ENCODE results near the gene RFT1.

The RFT1 gene

DNA sequence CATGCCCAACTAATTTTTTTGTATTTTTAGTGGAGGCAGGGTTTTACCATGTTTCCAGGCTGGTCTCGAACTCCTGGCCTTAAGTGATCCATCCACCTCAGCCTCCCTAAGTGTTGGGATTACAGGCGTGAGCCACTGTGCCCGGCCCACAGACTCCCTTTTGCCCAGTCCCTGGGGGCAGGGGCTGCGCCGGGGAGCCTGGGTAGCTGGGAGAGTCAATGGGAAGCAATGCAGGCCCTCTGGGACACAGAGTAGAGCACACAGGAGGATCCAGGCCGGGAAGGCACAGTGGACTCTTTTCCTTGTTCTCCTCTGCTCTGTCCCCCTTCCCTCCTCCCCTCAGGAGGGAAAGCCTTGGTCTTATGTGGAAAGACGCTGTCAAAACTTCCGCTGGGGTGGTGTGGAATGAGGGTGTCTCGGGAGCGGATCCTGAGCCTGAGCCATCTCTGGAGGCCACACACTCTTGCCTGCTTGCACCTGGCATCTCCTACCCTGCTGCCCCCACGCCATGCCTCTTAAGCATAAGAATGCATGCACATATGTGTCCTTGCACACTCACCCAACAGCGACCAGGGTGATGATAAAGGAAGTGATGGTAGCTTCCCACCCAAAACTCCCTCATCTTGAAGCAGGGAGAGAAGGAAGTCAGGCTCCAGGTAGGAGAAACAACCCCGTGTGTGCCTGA lies 18.9 kb upstream of the RFT1 start:
- DNase-seq: no peak

DNA sequence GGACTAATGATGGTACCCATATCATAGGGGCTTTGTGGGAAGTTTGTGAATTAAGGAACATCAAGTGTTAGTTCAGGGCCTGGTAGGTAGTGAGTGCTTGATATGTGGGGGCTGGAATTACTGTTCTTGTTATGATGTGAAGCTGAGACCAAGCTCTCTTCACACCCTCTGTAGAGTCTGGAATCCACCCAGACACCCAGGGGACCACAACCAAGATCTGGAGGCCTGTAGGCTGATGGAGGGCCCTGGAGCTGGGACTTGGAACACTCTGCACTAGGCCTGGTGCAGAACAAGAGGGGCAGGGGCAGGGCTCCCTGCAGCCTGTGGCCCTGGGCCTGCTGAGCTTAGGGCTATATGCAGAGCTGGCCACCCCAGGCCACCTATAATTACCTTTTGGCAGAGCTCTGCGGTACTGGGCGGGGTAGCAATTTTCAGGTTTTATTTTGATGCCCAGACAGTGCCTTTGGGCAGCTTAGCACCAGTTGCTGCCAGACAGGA lies 17.7 kb upstream of the RFT1 start:
- no peak for DNase-seq

DNA sequence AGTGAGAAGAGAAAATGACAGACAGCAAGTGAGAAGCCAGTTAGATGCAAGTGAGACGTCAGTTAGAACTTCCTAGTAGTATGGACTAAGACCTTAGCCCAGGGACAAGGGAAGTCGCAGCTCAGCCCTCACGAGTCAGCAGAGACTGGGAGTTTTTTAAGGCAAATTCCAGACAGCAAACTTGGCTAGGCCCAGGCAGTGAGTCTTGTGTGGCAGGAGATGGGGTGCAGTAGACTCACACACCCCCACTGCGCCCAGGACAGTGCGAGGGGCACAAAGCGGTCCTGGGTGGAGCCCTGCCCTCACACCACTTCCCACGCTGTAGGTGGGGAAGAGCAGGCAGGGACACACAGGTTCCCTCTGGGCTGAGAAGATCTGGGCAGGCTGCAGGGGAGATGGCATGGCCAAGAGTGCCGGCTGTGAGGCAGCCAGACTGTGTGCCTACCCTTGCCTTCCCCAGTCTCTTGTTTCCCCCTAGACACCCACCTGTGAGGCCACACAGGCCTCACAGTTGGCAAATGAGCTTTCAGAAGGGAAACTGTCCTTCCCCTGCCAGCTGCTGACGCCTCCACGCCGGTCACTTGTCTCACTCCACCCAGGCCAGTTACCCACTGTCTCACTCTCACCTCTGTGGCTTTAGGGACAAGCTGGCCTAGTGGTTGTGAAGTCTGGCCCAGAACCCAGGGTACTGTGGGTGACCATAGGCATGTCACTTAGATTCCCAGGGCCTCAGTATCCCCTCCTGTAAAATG lies 17.1 kb upstream of the RFT1 start:
- DNase-seq: no peak

DNA sequence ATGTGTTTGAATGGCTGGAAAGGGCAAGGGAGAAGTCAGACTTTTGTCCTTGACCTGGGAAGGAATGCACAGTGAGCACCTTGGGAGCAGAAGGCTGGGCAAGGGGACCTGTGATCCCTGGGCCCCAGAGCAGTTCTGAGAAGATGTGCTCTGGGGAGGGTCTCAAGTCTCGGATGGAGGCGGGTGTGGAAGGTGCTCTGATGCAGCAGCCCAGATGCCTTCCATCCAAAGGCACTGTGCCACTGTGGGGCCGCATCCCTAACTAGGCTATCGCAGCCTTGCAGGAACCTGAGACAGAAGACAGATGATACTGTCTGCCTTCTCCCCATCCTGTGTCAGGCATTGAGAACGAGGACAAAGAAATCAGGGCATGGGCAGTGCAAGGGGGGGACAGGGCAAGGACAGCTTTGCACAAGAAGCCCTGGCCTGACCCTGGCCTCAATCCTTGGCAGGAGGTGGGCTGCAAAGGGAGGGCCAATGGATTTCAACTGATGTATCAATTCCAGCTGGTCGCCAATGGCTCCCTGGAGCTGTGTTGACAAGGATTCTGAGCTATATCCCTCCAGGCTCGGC lies 16.2 kb upstream of the RFT1 start:
- DNase-seq: no peak

DNA sequence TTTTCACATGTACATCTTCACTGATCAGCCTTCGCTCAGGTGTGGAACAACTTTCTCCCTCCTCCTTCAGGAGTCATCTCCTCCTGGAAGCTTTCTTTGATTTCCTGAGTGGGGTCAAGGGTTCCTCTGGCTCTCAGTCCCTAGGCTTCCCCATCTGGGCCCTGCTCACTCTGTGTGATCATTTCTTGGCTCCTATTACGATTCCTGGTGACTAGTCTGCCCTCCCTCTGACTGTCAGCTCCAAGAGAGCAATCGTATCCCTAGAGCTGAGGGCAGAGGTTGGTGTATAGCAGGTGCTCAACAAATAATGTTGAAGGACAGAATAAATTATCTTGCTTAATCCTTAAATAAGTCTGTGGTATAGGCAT lies 15.5 kb upstream of the RFT1 start:
- DNase-seq: no peak

DNA sequence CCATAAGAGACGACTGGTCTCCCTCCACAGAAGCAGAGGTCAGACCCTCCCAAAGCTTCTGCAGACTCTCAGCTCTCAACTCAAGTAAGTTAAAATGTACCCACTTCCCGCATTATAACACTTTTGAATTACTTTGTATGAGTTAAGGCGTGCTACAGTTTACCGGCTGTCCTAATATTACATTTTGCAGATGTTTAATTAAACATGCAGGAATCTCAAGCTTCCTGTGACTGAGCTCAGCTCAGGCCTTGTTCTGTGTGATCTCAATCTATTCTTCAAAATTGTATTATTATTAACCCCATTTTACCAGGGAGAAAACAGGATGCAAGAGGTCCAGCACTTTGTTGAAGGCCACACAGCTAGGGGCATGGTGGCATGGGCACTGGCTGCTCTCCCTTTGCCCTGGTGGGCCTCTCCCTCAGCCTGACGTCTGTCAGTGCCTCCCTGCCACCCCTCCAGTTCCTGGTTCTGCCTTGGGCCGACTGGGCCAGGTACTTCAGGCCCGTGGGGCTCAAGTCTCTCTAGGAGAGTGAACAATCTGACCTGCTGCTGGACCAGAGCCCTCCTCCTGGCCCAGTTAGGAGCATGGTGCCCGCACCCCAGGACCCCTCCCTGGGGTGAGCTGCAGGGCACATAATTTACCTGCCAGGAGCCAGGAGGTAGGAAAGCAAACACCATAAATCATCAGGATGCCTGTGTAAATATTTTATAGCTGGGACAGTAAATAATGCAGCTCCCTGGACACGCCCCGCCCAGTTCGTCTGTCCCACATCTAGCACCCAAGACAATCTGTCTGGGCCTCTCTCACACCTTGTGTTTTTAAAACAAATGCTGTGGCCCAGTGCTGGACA lies 14.9 kb upstream of the RFT1 start:
- no peak for DNase-seq

DNA sequence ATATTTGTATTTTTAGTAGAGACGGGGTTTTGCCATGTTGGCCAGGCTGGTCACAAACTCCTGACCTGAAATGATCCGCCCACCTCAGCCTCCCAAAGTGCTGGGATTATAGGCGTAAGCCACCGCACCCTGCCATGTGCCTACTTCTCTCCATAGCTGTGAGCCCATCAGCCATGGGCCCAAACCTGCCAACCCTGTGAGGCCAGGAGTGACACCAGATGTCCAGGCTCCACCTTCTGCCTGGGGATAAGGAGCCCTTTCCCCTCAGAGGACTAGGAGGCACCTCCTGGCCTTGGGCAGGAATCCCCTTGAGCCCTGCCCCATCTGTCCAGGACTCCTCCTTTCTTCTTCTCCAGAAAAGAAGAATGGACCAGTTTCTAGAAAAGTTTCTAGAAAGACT lies 14.2 kb upstream of the RFT1 start:
- DNase-seq: no peak

DNA sequence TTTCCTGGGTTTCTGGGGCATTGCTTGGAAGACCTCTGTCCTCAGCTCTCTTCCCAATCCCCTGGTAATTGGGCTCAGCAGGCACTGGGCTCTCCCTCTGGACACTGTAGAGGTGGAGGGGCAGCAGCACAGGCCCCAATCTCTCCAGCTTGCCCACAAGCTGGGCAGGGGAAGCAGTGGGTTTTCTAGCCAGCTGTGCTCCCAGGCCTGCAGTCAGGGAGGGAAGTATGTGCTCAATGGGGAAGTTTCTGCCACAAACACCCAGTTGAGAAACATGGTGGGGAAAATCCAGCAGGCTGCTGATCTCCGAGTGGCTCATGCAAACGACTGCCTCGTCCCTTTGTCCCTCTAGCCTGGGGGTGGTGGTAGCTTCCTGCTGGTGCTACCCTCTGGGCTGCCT lies 12.8 kb upstream of the RFT1 start:
- DNase-seq: no peak

DNA sequence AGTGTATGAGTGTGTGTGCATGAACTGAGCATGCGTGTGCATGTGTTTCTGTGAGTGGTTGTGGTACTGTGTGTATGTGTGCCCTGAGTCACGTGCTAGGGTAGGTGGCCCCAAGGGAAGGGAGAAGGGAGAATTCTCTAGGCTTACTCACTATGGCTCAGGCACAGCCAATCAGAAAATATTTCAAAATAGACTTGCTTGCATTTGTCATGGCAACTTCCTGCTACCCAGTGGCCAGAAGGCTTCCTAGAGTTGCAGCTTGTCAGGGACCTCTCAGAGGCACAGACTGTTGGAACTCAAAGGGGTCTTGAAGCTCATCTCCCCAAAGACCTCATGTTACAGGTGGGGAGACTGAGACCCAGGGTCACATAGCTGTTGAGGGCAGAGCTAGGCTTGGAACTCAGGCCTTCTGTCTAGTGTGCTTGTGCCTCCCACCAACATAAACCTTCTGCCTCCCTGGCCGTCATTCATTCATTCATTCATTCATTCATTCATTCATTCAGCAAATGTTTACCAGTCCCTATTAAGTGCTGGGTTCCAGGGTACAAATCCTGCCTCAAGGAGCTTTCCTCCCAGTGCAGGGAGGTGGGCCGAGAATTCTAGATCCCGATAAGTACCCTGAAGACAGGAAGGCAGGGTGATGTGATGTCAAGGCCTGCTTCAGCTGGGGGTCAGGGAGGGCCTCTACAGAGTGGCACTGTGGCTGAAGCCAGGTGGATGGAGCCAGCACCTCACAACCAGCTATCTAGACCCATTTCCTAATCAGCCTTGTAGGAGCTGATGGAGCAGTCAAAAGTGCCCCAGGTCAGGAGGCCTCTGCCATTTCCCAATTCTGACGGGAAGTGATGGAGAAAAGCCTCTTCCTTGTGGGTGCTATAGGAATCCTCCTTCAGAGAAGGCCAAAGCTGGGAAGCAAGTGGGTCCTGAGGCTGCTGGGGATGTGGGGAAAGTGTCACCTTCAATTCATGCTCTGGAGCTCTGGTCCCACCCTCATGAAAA lies 10.9 kb upstream of the RFT1 start:
- DNase-seq: no peak

DNA sequence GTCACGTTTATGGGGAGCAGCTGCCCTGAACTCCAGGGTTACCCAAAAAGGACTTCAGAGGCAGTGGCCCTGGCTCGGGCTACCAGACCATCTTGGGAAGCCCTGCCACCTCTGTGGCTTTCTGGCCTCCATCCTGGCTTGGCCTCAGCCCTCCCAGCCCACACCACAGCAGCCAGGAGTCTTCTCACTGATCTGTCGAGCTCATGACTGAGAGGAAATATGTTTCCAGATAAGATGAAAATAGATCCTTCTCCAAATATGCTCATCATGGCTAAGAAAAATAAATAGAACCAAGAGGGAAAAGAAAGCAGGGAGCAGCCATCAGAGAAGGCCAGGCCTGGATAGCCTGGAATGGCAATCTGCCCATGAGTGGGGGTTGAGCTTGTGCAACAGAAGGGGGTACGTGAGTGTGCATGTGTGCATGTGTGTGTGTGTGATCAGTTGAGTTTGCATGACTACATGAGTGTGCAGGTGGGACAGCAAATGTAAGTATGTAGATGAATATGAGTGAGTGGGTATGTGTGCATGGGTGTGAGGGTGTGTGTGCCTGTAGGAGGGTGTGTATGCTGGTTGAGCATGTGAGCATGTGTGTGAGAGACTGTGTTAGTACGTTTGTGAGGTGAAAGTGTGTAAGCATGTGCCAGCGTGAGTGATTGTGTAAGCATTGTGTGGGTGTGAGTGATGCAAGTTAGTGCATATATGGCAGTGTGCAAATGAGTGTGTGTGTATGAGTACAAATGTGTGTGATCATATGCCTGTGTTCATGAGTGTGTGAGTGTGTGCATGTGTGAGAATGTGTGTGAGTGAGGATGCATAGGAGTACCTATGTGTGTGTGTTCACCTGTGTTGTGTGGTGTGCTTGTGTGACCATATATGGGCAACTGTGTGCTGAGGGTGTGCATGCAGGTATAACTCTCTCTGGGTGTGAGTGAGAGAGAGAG lies 9.9 kb upstream of the RFT1 start:
- no peak for DNase-seq

DNA sequence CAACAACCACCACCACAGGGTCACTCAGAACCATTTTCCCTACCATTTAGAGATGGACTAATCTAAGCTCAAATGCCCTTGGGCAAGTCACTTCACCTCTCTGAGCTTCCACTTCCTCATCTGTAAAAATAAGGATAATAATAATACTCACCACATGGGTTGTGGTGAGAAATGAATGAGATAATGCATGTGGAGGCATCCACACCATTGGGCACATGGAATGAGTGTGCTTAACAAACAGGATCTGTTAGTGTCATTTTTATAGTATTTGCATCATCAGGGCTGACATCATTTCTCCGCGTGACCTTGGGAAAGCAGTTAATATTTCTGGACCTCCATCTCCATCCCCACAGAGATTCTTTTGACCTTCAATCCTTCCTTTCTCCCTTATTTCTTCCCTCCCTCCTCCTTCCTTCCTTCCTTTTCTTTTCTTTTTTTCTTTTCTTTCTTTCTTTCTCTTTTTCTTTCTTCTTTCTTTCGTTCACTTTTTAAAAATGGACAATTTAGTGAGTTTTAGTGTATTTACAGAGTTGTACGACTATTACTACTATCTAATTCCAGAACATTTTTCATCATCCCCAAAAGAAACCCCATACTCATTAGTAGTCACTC lies 7.7 kb upstream of the RFT1 start:
- no peak for DNase-seq

DNA sequence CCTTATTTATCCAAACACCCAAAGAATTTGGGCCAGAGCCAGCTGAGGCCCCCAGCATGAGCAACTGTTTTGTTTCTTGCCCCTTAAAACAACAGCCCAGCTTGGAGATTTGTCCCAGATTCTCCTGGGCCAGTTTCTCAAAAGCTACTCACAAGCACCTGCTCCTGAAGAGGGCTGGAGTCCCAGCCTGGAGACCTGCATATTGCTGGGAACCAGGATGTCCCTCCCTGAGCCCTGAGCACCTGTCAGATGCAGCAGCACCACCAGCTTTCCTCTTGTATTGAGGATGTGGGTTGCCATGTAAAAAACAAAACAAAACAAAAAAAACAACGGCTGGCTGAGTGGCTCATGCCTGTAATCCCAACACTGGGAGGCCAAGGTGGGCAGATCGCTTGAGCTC lies 7.0 kb upstream of the RFT1 start:
- no peak for DNase-seq

DNA sequence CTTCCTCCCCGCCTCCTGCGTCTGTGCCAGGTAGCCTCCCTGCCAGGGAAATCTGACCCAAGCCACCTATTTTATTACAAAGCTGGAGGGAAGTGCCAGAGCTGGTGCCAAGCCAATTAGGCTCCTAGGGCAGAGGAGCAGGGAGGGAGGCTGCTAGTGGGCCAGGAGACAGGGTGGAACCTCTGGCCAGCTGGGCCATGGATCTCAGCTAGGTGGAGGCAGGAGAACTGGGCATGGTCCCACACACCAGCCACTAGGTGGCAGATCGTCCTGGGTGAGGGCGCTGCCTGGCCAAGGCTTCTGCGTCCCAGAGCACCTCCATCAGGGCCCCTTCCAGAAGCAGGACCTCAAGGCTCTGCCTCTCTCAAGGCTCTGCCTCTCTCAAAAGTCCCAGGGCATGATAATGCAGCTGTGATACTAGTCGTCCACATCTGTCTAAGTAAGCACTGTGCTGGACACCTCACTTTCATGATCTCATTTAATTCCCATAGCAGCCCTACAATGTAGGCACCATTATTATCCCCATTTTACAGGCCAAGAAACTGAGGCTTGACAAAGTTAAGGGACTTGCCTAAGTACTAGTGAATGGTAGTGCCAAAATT lies 4.5 kb upstream of the RFT1 start:
- no peak for DNase-seq

DNA sequence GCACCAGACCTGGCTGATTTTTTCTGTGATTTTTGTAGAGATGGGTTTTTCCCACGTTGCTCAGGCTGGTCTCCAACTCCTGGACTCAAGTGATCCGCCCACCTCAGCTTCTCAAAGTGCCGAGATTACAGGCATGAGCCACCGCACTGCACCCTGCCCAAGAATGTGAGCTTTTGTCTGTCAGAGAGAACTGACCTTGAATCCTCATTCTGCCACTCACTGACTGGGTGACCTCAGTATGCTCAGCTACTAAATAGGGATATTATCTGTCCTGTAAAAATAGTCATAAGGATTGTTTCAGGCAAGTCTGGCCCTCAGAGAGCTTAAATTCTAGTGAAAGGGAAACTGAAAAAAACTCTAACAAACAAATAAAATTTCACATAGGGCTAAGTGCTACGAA lies 2.1 kb upstream of the RFT1 start:
- DNase-seq: no peak

DNA sequence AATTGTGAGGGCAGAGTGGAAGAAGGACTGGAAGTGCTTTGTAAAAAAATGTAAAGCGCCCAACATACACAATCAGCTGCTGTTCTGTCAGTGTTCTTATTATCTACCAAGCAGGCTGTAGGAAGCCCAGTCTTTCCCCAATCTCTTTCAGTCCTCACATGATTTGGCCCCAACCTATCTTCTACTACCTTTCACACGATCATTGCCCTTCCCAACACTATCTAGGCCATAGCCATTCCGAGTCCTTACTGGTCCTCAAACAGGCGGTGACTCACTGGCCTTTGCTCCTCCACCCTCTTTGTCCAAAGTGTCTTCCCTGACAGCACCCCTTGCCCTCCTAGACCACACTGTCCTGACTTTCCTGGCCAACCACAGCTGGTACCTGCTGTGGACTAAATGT lies 861 bp upstream of the RFT1 start:
- no peak for DNase-seq

DNA sequence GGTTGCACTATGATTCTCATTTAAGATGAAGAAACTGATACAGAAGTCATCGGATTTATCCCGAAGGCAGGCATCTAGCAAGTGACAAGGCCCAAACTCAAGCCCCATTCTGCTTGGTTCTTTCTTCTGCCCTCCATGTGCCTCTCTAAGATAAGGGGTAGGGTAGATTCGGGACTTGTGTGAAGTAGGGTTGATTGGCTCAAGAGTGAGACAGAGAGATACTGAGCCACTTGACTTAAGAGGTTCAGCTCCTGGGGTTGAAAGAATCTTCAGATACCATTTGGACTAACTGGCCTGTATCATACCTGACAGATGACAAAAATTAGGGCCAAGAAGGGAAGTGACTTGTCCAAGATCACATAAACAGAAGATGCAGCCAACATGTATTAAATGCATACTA lies 891 bp downstream of the RFT1 start:
- DNase-seq: no peak

DNA sequence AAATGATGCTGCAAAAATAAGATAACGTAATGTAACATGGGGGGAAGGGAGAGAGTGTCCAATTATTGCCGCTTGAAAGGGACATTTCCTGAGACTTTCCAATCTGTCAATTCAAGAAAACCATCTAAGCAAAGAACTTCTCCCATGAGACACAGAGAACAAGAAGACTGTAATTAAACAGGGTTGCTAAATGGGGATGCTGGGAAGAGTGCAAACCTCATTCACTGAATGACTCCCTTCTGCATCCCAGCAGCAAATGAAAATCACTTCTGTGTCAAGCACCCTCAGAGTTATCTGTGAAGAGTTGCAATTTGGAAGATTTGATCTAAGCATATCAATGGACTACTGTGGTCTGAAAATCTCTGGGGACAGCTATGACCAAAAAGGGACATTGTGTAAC lies 3.6 kb downstream of the RFT1 start:
- no peak for DNase-seq

DNA sequence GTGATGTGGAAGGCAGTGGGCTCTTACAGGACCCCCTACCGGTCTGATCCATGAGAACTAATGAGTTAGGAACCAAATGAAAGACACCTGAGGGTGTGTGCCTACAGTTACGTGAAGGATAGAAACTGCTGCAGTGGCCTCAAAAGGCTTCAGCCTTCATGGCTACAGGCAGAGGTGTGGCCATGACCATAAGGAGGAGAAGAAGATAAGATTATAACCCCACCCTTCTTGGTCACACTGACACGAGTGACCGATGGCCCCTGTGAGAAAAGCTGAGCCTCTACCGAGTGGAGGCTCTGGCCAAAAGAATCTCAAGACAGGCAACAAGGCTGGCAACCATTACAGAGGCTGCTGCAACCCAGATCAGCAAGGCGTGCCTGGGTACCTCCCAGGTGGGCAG lies 6.3 kb downstream of the RFT1 start:
- DNase-seq: no peak

DNA sequence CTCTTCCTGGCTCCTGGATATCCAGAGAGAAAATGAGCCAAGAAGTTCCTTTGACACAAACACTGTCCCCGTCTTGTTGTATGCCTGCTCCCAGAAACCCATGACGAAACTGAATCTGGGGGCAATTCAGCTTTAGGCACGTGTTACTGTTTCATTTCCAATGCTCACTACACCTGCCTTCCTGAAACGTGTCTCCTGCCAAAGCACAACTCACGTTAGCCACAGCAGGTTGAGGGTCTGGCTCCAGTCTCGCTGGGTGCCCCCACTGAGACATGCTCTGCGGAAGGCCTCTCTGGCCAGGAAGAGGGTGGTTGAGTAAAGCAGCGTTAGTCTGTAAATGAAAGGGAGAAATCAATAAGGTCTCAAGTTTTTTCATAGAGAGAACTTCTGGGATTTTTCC lies 6.7 kb downstream of the RFT1 start:
- no peak for DNase-seq

DNA sequence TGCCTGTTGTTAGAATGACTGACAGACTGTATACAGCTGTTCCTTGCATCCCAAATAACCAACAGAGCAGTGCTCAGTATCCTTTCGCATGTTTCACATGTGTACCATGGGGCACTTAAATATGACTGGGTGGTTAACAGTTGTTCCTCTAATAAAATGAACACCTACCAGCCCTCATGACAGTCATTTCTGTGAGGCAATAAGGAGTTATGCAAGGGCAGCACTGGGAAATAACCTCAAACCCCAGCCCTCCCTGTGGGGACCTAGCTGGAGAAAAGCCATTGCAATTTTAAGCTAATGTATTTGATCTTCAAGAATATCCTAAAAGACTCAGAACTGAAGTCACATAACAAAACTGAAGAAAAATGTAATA lies 7.3 kb downstream of the RFT1 start:
- no peak for DNase-seq
